Gastrocnemius medialis (tissue), 4 donors: ENCODE measurements around the gene ATXN1.

Experiments
- CTCF ChIP-seq, 5 experiments: fragments of 450-650 bp in 3 of 5; fragments of 200-600 bp in 2 of 5; sonication (generic) in 2 of 5; IDR thresholded peaks in 4 of 5; conservative IDR thresholded peaks in 1 of 5; 1 replicate in 4 of 5; 2 replicates in 1 of 5; pipeline ENCODE4 v1.5.1; 2016 to 2019; ENCODE audit warnings: antibody characterized with exemption in 5 of 5, mild to moderate bottlenecking in 3 of 5, moderate library complexity in 3 of 5
- POLR2A ChIP-seq, 2 donors: fragments of 450-650 bp; IDR thresholded peaks; one replicate each; pipeline ENCODE4 v1.6.1; 2017; ENCODE audit warnings: antibody characterized with exemption in 2 of 2, mild to moderate bottlenecking in 2 of 2, moderate library complexity in 2 of 2

GRCh38 chr6:16494793-16495192 lies 266.5 kb downstream of the ATXN1 start:
- TF ChIP-seq CTCF (IDR thresholded peaks at IDR 0.05 in 4 of 5, conservative IDR thresholded peaks at IDR 0.05 in 1 of 5) (no peak), POLR2A (IDR thresholded peaks at IDR 0.05) (no peak)
